ENCODE data around the gene ACO2. TPM values are rescaled to one million over a fixed set of nuclear protein-coding genes. Genes with fewer than 3 reads are reported as not detected.
"Not testable (repeated sequence)": the region's sequence is repeated elsewhere in the genome, so short reads cannot be mapped to it uniquely, and the experiment has no call there.

The ACO2 gene
- total RNA-seq, 1 experiment from 2014 or later, result 43.7 TPM

DNA sequence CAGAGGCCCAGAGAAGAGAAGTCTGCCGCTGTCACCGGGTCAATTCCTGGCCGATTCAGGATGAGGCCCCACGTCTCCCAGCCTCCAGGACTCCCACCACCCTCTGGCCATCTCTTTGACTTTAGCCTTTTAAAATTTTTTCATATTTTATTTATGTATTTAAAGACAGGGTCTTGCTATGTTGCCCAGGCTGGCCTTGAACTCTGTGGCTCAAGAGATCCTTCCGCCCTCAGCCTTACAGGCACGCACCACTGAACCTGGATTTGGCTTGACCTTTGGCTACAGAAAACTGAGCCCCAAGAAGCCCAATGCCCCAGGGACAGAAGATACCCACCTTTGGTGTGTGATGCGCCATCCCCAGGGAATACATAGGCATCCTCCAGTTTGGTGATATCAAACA is 71.4 kb downstream of the ACO2 start:
- DNase-seq (ENCODE audit: low read depth), result no peak

DNA sequence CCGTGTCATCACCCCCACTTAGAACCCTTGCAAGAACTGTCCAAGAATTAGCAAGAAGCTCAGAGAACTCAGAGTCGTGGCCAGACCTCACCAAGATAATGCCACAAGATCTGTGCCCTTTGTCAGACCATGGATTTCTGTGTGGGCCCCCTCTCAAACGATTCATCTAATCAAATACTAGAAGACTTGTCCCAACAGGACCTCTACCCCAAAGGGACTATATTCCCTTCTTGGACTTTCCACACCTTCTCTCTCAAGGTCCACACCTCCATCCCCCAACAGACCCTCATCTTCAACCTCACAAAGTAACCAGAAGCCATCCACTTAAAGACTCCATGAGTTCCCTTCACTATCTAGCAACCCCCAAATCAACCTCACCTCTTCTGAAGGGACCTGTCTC is 72.6 kb downstream of the ACO2 start:
- DNase-seq (ENCODE audit: low read depth), result no peak

DNA sequence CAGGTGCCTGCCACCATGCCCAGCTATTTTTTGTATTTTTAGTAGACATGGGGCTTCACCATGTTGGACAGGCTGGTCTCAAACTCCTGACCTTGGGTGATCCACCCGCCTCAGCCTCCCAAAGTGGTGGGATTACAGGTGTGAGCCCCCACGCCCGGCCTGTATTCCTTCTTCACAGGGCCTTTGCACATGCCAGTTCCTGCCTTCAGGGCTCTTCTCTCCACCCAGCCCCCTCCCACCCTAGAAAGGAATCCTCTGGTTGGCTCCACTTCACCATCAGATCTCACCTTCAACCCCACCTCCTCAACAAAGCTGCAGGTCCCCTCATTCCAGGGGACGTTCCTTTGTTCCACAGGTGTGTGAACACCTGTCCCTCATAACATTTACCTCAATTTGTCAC is 73.3 kb downstream of the ACO2 start:
- DNase-seq (ENCODE audit: low read depth), result no peak

DNA sequence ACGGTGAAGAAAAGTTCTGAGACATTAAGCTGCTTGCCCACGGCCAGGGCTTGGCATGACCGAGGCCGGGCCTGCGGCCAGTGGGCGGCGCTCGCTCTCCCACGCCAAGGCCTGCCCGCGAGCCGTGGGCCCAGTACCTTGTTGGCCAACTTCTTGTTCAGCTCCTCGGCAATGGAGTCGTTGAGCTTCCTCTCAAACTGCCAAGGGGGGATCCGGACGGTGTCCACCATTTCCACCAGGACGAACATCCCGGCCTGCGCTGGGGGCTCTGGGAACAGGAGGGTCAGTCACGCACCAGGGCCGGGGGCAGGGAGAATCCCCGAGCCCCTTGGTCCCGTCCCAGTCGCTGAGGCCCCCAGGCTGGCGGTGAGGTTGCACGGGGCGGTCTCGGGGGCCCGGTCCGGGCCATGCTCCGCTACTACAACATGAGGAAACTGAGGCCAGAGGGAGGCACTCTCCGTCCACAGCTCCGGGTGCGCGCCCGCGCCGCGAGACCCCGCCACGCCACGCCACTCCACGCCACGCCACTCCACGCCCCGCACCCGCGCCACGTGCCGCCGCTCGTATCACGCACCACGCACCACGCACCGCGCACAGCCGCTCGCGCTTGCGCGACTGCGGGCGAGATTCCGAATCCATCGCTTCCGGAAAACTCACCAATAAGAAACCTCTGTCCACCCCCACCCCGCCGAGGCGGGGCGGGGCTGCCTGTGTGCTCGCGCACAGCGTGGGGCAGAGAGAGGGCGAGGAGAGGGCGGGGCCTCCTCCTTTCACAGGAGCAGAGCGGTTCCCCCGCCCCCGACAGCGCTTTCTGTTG is 75.1 kb downstream of the ACO2 start, which contains the start of gene POLR3H:
Gene POLR3H, minus strand, starts transcription at position 617 of the 817 bp plus-strand sequence. Its CDS starts 369 bp downstream, at position 248.
- DNase-seq (ENCODE audit: low read depth), result peak; percentile 96

DNA sequence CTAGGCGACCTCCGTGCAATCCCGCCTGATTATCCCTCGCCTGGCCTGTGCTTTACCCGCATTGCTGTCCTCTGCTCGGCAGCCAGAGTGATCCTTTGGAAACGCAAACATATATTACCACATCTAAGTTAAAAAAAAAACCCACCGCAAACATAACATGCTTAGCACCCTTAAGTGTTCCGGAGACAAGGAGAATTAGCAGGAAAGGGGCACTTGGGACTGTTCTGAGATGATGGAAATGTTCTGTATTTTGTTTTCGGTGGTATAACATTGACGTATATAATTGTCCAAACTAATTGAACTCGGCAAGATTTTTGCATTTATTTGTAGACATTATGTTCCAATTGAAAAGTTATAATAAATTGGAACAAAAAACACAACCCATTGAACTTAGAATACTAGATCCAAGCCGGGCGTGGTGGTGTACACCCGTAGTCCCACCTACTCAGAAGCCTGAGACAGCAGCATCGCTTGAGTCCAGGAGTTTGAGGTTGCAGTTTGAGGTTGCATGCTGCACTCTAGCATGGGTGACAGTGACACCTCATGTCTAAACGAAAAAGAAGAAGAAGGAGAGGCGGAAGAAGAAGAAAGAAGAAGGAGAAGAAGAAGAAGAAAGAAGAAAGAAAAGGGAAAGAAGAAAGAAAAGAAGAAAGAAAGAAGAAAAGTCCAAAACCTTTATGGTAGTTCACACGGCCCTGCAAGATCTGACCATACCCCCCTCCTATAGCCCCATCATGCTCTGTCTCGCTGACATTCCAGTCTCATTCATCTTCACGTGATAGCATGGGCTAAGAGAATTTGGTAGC is 76.0 kb downstream of the ACO2 start:
- no peak for DNase-seq (ENCODE audit: low read depth)

DNA sequence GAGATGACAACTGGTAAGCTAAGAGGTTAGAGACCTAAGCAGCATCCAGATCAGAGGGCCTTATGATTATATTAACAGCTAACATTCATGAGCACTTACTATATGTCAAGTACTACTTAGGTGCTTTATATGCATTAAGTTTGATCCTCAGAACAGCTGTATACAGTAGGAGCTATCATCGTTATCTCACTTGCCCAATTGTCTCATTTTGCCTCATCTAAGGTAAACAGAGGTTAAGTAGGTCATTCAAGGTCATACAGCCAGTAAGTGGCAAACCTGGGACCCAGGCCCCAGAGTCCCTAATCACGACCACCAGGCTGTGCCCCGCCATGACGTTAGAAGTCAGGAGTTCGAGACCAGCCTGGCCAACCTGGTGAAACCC is 79.9 kb downstream of the ACO2 start:
- DNase-seq (ENCODE audit: low read depth), result no peak

DNA sequence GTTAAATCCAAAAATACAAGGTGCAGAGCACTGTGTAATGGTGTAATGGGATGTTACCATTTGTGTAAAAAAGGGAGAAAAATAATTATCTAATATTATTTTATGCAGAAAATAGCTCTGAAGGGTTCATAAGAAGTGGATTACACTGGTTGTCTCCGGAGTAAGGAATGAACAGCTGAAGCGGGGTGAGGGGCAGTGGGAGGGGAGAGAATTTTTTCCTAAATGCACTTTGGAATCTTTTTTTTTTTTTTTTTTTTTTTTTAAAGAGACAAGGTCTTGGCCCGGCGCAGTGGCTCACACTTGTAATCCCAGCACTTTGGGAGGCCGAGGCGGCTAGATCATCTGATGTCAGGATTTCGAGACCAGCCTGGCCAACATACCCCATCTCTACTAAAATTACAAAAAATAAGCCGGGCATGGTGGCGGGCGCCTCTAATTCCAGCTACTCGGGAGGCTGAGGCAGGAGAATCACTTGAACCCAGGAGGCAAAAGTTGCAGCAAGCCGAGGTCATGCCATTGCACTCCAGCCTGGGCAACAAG is 82.1 kb downstream of the ACO2 start:
- DNase-seq (ENCODE audit: low read depth), result no peak

DNA sequence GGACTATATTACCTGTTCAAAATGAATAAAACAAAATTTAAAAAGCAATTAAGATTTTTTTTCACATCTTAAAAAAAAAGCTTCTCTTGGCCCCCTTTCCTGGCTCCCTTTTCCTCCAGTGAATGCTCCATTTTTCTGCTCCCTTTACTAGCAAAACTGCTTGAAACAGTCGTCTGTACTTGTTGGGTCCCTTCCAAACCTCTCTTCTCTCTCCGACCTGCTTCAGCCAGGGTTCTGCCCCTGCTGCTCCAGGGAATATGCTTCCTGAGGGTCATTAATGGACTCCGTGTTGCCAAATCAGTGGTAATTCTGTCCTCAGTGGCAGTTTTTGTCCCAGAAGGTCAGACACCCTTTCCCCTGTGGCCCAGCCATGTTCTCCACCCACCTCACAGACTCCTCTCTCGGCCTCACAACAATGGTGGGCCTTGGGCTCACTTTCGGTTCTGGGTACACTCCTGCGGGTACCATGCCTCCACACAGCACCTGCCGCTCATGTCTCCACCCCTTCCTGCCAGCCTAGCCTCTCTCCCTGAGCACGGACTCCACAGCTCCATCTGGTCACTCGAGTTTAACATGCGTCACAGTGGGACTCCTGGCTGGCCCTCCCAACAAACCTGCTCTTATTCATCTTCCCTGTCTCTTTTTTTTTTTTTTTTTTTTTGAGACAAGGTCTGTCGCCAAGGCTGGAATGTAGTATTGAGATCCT is 83.1 kb downstream of the ACO2 start:
- no peak for DNase-seq (ENCODE audit: low read depth)

DNA sequence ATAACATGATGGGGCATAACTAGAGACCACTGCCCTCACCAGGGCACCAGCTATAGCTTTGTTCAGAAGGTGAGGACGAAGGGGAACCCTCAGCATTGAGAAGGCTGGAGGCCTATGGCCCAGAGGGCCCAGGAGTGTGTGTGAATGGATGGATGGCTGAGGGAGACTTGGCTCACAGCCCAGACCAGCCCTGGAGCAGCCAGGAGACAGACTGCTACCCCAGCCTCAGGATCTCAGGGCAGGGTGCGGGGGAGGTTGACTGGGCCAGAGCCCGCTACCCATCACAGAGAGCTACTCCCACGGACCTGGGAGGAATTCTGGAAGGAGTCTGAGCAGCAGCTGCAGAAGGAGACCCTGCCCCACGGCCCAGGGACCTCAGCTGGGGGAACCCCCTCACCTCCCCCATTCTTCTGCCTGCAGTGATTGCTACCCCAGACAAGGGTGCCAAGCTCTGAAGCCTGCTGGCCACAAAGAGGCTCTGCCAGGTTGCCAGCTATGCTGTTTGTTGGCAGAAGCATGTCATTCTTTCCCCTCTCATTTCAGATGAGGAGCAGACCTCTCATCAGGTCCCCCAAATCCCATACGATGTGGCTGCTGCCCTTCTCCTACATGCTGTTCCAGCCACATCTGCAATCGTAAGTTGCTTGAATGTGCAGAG is 86.5 kb downstream of the ACO2 start:
- no peak for DNase-seq (ENCODE audit: low read depth)

DNA sequence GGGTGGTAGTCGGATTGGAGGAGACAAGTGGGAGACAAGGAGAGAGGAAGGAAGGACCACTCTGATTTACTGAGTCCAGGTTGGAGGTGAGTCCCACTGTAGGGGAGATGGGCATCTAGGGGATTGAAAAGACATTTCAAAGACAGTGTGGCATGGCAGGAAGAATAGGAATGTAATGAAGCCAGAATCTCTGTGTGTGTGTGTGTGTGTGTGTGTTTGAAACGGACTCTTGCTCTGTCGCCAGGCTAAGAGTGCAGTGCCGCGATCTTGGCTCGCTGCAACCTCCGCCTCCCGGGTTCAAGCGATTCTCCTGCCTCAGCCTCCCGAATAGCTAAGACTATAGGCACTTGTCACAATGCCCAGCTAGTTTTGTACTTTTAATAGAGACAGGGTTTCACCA is 87.6 kb downstream of the ACO2 start:
- no peak for DNase-seq (ENCODE audit: low read depth)

DNA sequence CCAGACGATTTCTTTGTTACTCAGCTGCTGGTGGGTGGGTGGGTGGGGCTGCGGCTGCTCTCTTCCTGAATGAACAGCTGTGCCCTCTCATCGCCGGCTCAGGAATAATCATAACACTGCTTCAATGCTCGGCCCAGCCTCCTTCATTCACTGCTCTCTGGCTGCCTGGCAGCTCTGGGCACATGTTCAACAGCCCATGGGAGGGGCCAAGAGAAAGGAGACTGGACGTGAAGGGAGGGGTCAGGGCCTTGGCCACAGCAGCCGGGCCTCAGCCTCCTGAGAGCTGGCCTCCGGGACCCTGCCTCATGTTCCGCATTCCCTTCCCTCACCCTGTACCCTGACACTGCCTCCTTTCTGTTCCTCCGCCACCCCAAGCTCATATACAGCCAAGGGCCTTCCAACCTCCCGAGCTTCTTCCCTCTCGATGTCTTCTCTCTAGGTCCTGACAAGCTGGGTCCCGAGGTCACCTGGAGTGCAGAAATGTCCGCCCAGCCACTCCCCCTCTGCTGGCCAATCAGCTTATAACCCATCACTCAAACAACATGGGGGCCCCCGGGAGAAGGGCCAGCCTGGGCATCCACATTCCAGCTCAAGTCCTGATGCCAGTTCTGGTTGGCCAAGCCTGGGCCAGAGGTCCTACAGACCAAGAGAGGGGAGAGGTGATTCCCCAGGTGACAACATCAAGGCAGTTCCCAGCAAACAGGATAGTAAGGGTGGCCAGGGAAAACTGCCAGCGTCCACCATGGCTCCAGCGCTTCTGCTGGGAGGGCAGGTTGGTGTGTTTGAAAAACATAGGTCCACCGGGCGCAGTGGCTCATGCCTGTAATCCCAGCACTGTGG is 88.7 kb downstream of the ACO2 start:
- DNase-seq (ENCODE audit: low read depth), result peak; percentile 49

DNA sequence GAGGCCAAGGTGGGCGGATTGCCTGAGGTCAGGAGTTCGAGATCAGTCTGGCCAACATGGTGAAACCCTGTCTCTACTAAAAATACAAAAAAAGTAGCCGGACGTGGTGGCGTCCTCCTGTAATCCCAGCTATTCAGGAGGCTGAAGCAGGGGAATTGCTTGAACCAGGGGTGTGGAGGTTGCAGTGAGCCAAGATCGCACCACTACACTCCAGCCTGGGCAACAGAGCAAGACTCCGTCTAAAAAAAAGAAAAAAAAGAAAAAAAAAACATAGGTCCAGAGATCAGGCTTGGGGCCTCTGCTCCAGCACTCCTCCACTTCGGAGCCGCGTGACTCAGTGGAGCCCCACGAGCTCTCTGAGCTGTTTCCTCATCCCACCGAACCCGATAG is 89.3 kb downstream of the ACO2 start:
- not testable (repeated sequence) for DNase-seq (ENCODE audit: low read depth)

DNA sequence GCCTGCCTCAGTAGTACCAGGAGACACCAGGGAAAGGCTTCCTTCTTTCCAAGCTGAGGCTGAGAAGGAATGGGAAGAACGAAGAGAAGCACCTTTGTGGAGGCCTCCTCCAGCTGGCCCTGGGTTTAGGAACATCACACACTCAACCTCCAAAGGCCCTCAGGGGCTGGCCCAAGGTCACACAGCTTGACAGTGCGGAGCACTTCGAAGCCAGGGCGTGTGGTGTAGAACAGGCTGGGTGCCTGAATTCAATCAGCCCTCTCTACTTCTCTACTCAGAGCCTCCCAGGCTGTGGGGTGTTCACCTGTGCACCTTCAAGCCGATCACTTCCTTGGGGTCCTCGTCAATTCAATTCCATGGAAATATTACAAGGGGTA is 91.2 kb downstream of the ACO2 start:
- no peak for DNase-seq (ENCODE audit: low read depth)

DNA sequence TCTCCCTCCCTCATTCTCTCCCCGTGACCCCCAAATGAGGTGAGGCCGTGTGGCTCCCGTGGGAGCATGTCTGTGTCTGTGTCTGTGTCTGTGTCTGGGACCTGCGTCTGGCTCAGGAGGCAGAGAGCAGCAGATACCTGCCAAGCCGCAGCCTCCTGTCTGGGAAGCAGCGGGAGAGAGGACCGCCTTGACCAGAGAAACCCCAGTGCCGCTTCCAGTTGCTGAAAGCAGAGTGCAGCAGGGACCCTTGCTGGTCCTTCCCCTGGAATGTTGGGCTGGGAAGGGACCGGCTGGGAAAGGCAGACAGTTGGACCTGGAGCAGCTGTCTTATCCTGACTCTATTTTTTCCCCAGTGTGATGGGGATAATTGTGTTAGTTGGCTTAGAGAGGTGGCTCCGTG is 92.4 kb downstream of the ACO2 start:
- no peak for DNase-seq (ENCODE audit: low read depth)

DNA sequence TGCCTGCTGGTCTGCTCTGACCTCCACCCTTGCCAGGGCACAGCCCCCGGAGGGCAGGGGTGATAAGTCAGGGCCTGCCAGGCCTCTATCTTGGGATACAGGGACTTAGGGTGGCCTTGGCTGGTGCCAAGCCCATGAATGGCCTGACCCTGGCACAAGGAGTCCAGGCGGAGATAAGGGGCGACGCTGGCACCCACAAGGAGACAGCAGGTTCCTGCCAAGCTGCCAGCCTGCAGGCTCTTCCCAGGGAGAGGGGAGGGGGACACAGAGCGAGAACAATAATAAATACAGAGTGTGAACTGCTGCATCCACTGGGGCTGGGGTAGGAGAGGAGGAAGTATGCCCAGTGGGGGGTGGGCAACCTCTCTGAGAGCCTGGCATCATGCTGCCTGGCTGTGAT is 92.9 kb downstream of the ACO2 start:
- no peak for DNase-seq (ENCODE audit: low read depth)

DNA sequence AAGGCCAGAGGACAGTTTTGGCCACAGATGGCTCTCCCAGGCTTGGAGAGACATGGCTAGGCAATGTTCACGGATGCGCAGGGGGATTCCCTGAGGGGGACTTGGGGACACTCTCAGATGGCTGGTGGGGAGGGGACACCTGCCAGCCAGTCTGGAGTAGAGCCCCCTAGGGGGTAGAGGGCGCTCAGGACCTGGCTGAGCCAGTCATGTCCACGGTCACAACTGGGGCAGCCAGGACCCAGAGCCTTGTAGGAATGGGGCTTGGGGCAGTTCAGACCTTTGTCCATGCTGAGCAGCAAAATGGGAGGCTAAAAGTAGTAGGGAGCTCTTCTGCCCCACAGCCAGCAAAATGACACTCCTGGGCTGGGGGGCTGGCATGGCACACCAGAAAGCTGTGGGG is 93.5 kb downstream of the ACO2 start:
- DNase-seq (ENCODE audit: low read depth), result no peak

DNA sequence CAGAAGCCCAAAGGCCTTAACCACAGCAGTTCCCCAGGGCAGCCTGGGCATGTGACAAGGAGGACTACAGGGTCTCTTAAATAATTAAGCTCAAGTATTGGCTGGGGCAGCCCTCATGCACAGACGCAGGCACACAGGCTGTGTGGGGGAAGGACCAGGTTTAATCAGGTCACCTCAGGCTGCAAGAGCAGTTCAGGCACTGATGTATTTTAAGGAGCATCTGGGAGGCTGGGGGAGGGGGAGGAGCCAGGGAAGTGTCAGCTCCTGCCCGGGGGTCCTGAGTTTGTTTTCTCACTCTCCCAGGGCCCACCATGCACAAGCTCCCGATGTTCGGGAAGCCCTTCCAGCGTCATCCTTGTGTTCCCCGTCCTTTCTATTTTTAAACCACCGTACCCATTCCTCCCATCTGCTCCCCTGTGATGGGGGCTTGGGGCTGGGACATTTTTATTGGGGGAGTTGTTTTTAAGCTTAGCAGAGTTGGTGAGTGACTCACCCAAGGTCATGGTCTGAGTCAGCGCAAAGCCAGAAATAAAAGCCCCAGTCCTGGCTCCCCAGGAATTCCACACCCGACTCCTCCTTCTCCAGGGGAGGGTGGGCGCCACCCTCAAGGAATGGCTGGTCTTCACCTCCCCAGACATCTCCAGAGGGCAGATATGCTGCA is 94.3 kb downstream of the ACO2 start:
- DNase-seq (ENCODE audit: low read depth), result peak; percentile 89

DNA sequence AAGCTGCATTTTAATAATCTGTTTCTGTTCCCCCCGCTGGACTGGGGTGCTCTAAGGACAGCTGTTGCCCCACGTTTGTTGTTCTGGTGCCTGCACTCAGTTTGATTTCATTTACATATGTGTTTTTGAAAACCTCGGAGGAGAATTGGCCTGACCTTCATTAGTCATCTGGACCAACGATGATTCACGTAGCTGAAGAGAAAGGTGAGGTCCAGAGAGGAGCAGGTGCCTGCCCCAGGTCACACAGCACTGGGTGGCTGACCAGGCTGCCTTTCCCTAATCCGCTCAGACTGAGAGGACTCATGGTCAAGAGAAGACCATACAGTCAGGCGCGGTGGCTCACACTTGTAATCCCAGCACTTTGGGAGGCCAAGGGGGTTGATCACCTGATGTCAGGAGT is 95.6 kb downstream of the ACO2 start:
- peak; percentile 72 for DNase-seq (ENCODE audit: low read depth)

DNA sequence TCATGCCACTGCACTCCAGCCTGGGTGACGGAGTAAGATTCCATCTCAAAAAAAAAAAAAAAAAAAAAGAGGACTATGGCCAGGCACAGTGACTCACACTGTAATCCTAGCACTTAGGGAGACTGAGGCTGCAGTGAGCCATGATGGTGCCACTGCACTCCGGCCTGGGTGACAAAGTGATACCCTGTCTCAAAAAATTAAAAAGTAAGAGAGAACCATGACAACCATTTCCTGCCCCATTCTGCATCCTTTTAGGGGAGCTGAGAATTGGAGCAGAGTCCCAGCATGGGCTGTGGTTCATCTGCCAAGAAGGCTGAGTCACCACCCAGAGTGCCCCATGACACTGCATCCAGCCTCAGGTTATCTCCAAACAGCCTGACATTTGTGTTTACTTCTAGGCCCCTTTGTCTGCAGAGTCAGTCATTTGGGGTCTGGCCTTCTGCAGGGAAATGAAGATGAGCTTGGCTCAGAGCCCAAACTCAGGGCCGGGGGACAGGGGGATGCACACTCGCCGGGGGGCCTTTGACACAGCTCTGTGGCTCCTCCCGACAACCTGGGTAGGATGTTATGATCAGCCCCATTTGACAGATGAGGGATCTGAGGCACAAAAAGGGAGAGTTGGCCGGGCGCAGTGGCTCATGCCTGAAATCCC is 96.6 kb downstream of the ACO2 start:
- peak; percentile 91 for DNase-seq (ENCODE audit: low read depth)

DNA sequence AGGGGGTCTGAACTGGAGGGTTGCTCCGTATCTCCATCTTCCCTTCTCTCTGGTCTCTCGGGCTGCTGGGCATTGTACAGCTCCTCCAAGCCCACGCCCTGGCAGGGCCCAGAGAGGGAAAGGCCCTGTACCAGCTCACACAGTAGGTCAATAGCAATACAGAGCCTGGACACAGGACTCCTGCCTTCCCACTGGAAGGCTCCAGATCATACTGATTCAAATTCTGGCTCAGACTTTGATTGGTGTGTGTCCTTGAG is 98.5 kb downstream of the ACO2 start:
- no peak for DNase-seq (ENCODE audit: low read depth)

Data from M059J (cell line).